Cardiac muscle cell (in vitro differentiated cells and primary cell): ENCODE data around the gene AGRN. TPM values are rescaled to one million over a fixed set of nuclear protein-coding genes. Genes with fewer than 3 reads are reported as not detected.

Source experiments
- DNase-seq, 2 donors: peaks; one replicate each; pipeline versions ENCODE4 v3.0.0 to v3.0.0-alpha.2; 2010 to 2017; ENCODE audit warnings: low read depth in 1 of 2, low spot score in 1 of 2
- H3K27ac ChIP-seq: fragments of 200-600 bp; sonication (generic); 2 replicates; pipeline ENCODE4 v1.5.1; 2016
- H3K27me3 ChIP-seq: fragments of 200-600 bp; sonication (generic); 2 replicates; pipeline ENCODE4 v1.6.0; 2016; ENCODE audit warnings: control low read depth
- H3K36me3 ChIP-seq: fragments of 200-600 bp; sonication (generic); 2 replicates; pipeline ENCODE4 v1.5.1; 2016; ENCODE audit warnings: control low read depth
- H3K4me1 ChIP-seq: fragments of 200-600 bp; sonication (generic); 2 replicates; pipeline ENCODE4 v1.8.1; 2017; ENCODE audit warnings: low read depth, mild to moderate bottlenecking, mixed run types
- H3K4me3 ChIP-seq: fragments of 200-600 bp; sonication (generic); 2 replicates; pipeline ENCODE4 v1.5.1; 2016; ENCODE audit warnings: mild to moderate bottlenecking
- H3K9me3 ChIP-seq: fragments of 200-600 bp; sonication (generic); 2 replicates; pipeline ENCODE4 v1.5.1; 2017; ENCODE audit warnings: low read depth, mild to moderate bottlenecking, control low read depth
- polyA plus RNA-seq: library from polyadenylated mRNA; unstranded; fragments of >200 nt; fragmentation: Nextera tagmentation; extraction: Ambion mirVana; gene quantifications from 2 replicates; pipeline ENCODE4 v1.2.1, GENCODE V29; 2016
- total RNA-seq: library from RNA; depleted of rRNA; stranded (reverse); fragments of >200 nt; gene quantifications from 2 replicates; pipeline ENCODE4 v1.2.3, GENCODE V29; 2016
- TF ChIP-seq, protein P1 (sequence below): IDR thresholded peaks from 2 replicates; pipeline ENCODE4 v1.5.1; 2012; ENCODE audit warnings: low read depth, mild to moderate bottlenecking, low read length

Gene AGRN
- total and polyA plus RNA-seq, 2 experiments from 2014 or later, result 23.5 to 154 TPM

DNA sequence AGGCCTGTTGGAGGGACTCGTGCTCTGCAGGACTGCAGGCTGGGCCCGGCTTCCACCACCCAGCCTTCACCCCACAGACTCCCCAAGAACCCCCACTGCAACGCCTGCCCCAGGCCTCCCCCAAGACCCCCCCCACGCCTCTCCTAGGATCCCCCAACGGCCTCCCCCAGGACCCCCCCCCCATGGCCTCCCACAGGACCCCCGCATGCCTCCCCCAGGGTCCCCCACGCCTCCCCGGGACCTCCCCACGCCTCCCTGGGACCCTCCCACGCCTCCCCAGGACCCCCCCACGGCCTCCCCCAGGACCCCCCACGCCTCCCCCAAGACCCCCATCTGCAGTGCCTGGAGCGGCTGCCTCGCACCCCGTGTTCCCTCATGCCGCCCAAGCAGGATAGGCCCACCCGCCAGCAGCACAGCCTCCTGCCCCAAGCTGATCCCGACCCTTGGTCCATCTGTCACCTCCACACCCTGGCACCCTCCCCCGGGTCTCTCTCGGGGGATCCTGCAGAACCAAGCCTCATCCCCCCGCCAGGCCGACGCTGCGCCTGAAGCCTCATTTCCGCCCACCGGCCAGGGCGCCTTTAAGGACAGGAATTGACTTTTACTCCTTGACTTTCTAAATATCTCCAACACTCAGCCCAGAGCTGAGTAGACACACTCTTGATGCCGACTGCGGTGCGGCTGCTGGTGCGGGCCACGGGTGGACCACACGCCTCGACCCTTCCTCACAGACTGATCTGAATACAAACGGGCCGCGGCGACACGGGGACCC is 68.3 kb downstream of the AGRN start:
- TF ChIP-seq, protein P1, sequence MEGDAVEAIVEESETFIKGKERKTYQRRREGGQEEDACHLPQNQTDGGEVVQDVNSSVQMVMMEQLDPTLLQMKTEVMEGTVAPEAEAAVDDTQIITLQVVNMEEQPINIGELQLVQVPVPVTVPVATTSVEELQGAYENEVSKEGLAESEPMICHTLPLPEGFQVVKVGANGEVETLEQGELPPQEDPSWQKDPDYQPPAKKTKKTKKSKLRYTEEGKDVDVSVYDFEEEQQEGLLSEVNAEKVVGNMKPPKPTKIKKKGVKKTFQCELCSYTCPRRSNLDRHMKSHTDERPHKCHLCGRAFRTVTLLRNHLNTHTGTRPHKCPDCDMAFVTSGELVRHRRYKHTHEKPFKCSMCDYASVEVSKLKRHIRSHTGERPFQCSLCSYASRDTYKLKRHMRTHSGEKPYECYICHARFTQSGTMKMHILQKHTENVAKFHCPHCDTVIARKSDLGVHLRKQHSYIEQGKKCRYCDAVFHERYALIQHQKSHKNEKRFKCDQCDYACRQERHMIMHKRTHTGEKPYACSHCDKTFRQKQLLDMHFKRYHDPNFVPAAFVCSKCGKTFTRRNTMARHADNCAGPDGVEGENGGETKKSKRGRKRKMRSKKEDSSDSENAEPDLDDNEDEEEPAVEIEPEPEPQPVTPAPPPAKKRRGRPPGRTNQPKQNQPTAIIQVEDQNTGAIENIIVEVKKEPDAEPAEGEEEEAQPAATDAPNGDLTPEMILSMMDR, result no peak
- Histone ChIP-seq H3K4me1 (no peaks in the 10 kb centered on the region), H3K27me3 (no peaks in the 10 kb centered on the region), H3K36me3 (no peaks in the 10 kb centered on the region), H3K27ac (no peak overlapping the region), H3K9me3 (no peaks in the 10 kb centered on the region), H3K4me3 (no peak overlapping the region)
- DNase-seq, result no peak

DNA sequence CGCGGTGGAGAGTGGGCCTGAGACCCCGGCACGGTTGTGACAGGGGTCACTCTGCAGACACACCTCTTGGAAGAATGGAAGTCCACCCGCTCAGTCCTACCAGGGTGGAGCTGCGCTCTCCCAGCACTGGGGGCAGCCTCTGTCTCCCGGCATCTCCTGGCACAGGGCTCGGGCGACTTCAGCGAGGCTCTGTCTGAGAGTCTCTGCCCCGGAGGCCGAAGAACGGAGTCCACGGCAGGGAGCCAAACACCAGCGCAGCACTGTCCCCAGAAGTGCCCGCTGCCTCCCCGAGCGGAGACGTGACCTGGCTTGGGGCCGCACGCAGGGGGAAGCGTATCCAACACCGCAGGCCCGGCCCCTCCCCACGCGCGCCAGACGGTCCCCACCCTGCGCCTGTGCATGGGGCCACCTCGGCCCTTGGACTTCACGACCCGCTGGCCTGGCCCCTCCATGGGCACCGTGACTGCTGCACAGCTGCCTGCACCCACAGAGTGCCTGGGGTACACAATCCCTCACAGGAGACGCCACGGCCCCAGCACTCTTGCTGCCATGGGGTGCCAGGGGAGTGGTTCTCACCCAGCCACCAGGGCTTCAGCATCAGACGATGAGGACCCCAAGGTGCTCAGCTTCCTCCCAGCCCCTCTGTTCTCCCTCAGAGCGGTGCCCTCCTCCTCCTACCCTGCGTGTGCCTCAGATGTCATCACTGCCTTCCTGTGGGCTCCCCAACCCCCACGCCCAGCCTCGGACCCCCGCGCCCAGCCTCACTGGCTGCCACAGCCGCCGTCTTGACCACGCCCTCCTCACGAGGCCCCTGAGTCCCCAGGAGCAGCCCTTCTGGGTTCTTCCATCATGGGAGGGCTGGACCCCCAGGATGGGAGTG is 69.1 kb downstream of the AGRN start:
- TF ChIP-seq, protein P1, result no peak
- no peaks in the 10 kb centered on the region for H3K27me3 ChIP-seq

DNA sequence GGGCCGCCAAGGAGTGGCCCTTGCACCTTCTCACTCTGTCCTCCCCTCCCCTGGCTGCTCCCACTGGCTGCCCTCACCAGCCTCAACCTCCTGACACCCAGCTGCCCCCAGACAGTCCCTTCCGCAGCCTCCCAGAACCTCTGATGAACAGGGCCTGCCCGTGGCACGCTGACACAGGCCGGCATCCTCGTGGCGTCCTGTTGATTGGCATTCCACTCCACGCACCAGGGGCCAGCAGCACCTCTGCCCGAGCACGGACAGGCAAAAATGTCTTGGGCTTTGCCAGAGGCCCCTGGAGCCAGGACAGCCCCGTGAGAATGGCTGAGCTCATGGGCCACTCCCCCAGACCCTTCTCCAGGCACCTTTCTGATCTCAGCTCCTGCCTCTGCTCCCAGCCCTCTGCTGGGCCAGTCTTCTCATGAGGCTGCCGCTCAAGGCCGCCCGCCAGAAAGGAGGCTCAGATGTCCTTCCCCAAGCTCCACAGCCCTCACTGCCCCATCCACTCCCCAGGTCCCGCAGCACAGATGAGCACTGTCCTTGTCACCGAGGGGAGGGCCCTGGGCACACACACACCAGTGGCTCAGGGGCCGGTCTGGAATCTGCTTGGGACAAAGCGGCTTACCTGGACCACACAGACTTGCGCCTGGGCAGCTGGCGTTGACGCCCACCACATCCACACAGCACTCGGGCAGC is 70.0 kb downstream of the AGRN start:
- no peak for DNase-seq
- TF ChIP-seq, protein P1, result no peak
- Histone ChIP-seq H3K27me3 (no peaks in the 10 kb centered on the region), H3K36me3 (no peaks in the 10 kb centered on the region), H3K4me1 (no peaks in the 10 kb centered on the region), H3K4me3 (no peak overlapping the region), H3K27ac (no peak overlapping the region), H3K9me3 (no peaks in the 10 kb centered on the region)

More for the DNA sequence above, 69.1 kb downstream of the AGRN start:
- no peak overlapping the region for H3K4me3 ChIP-seq
- no peaks in the 10 kb centered on the region for H3K9me3 ChIP-seq
- H3K36me3 ChIP-seq, result no peaks in the 10 kb centered on the region
- DNase-seq, result no peak
- no peak overlapping the region for H3K27ac ChIP-seq
- no peaks in the 10 kb centered on the region for H3K4me1 ChIP-seq

DNA sequence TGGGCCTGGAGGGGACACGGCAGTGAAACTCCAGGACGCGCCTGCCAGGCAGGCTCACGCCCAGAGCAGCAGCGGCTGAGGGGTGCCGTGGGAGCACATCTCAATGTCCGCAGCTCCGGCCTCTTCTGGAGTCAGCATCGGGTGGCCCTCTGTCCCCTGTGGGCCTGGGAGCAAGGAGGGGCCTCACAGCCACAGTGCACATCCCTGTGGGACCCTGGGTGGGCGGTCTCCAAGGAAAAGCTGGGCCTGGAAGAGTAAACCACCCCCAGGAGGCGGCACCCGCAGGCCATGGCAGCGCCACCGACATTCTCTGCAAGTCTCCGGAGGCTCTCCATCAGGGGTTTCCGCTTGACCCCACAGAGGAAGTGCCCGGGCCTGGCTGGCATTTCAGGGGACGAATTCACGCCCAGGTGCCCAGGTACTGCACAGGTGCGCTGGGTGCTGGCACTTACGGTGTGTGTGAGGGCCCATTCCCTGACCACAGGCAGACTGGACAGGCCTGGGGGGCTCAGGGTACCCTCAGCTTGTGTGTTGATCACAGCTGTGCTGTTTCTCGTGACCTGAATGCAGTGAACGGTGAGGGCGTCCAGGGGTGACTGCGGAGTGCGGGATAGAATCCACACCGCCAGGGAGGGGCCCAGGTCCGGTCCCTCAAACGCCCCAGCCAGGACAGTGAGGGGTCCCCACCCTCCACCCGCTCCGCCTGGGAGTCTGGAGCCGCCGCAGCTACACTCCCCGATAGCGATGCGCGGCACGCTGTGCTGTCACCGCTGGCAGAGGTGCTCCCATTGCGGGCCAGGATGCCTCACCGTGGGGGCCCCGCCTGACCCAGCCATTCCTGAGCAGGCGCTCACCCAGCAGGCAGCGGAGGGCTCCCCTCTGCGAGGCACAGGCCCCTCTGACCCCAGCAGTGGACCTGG is 70.8 kb downstream of the AGRN start:
- no peaks in the 10 kb centered on the region for H3K27me3 ChIP-seq
- H3K36me3 ChIP-seq, result no peaks in the 10 kb centered on the region
- no peaks in the 10 kb centered on the region for H3K9me3 ChIP-seq
- no peak for DNase-seq
- TF ChIP-seq, protein P1, result no peak
- no peaks in the 10 kb centered on the region for H3K4me1 ChIP-seq
- no peak overlapping the region for H3K4me3 ChIP-seq
- H3K27ac ChIP-seq, result no peak overlapping the region
